ENCODE results near the gene MAOA.
A peak's percentile ranks its signal among the peaks of the same experiment; 100 is the strongest.

Gene MAOA

GRCh38 chrX:43643662-43644061 lies 12.4 kb upstream of the MAOA start:
- H3K4me3 ChIP-seq (ENCODE audit: low read depth, low read length) = no peak overlapping the region
- TF ChIP-seq, protein P1, sequence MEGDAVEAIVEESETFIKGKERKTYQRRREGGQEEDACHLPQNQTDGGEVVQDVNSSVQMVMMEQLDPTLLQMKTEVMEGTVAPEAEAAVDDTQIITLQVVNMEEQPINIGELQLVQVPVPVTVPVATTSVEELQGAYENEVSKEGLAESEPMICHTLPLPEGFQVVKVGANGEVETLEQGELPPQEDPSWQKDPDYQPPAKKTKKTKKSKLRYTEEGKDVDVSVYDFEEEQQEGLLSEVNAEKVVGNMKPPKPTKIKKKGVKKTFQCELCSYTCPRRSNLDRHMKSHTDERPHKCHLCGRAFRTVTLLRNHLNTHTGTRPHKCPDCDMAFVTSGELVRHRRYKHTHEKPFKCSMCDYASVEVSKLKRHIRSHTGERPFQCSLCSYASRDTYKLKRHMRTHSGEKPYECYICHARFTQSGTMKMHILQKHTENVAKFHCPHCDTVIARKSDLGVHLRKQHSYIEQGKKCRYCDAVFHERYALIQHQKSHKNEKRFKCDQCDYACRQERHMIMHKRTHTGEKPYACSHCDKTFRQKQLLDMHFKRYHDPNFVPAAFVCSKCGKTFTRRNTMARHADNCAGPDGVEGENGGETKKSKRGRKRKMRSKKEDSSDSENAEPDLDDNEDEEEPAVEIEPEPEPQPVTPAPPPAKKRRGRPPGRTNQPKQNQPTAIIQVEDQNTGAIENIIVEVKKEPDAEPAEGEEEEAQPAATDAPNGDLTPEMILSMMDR (IDR thresholded peaks at IDR 0.05; ENCODE audit: low read depth, low read length) = no peak

GRCh38 chrX:43644124-43644701 lies 11.9 kb upstream of the MAOA start:
- H3K4me3 ChIP-seq (ENCODE audit: low read depth, low read length) = no peak overlapping the region
- TF ChIP-seq, protein P1 (IDR thresholded peaks at IDR 0.05; ENCODE audit: low read depth, low read length) = no peak

DNA sequence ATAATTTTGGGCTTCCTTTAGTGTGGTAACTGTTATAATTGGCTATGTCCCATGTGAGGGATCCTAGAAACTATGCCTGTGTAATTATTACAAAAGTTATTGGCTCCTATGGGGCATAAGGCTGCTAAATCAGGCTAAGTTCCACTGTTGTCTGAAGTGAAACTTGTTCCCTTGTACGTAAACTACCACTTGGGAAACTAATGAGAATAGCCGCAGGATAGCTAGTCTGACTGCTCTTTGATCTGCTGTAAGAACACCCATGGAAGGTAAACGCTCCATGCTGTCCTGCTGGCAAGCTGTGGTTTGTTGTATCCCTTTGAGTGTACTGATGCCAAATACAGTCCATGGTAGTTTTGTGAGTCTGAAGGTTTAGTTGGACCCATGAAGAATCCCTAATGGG lies 9.3 kb upstream of the MAOA start:
- H3K4me3 ChIP-seq (ENCODE audit: low read depth, low read length) = no peak overlapping the region
- TF ChIP-seq, protein P1 (IDR thresholded peaks at IDR 0.05; ENCODE audit: low read depth, low read length) = no peak

GRCh38 chrX:43654431-43655150 lies 1.5 kb upstream of the MAOA start:
- H3K4me3 ChIP-seq (ENCODE audit: low read depth, low read length) = peak overlapping the region; percentile 45
- TF ChIP-seq, protein P1 (IDR thresholded peaks at IDR 0.05; ENCODE audit: low read depth, low read length) = no peak

DNA sequence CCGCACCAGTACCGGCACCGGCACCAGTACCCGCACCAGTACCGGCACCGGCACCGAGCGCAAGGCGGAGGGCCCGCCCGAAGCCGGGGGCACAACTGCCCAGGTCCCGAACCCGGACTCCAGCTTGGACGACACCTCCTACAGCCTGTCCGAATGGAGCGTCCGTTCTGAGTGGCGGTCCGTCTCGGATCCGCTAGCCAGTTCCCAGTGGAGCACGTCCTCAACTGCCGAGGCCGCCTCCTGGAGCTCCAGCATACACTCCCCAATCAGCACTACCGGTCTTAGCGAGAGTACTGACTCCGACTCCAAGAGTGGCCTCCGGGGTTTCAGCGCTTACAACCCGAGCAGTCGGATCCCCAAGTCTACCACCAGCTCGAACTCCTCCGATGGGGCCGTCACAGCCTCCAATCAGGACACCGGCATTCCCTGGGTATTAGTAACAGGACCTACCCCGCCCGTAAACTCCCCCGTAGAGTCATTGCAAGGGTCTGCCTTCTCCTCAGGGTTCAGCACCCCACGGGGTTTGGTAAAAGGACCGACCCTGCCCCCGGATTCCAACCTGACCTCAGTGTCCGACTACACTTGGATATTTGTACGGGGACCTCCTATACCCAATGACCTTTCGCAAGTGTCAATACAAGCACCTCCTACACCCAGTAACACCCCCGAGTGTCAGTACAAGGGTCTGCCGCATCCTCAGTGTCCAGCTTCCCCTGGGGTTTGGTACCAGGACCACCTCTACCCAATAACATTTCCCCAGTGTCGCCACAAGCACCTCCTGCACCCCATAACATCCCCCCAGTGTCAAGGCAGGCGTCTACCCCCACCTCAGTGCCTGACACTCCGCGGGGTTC lies 721 bp upstream of the MAOA start:
- TF ChIP-seq, protein P1 (IDR thresholded peaks at IDR 0.05; ENCODE audit: low read depth, low read length) = no peak
- H3K4me3 ChIP-seq (ENCODE audit: low read depth, low read length) = peak overlapping the region; percentile 45

DNA sequence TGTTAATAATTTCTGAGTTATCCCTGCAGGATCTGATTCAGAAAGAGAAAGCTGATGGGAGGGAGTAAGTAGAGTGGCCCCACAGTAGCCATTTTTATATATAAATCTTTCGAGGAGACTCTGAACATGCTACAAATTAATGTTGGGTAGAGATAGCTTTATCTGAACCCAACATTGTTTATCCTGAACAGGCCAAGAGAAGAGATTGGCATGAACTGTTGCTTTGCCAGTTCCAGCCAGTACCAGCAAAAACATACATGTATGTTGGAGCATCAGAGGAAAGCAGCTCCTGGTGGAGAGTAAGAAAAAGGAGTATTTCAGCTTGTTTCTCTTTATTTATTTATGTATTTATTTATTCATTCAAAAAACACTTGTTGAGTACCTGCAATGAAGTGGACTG lies 1.6 kb downstream of the MAOA start:
- TF ChIP-seq, protein P1 (IDR thresholded peaks at IDR 0.05; ENCODE audit: low read depth, low read length) = no peak
- no peak overlapping the region for H3K4me3 ChIP-seq (ENCODE audit: low read depth, low read length)
